ENCODE results near the gene ATP1B4.

The ATP1B4 gene

GRCh38 chrX:120406638-120407037 lies 44.7 kb downstream of the ATP1B4 start:
- Mint-ChIP-seq H3K27me3 (peaks cover 2% of the 10 kb centered on the region), H3K4me1 (no peaks in the 10 kb centered on the region), H3K4me3 (no peak overlapping the region), H3K27ac (no peak overlapping the region), H3K36me3 (peaks cover 10% of the 10 kb centered on the region), H3K9me3 (peaks cover 2% of the 10 kb centered on the region)
- ATAC-seq (ENCODE audit: low read depth) (no peak), DNase-seq (ENCODE audit: low spot score in 2 of 2) (no peak)

- Mint-ChIP-seq H3K36me3 (peaks cover 10% of the 10 kb centered on the region), H3K9me3 (peaks cover 2% of the 10 kb centered on the region), H3K4me1 (no peaks in the 10 kb centered on the region), H3K27me3 (peaks cover 2% of the 10 kb centered on the region), H3K27ac (no peak overlapping the region), H3K4me3 (no peak overlapping the region)
- DNase-seq (ENCODE audit: low spot score in 2 of 2) (no peak), ATAC-seq (ENCODE audit: low read depth) (no peak)
Measured at GRCh38 chrX:120408168-120408567, 46.3 kb downstream of the ATP1B4 start.

GRCh38 chrX:120419463-120419862 lies 57.6 kb downstream of the ATP1B4 start:
- H3K4me3 Mint-ChIP-seq: peak overlapping the region; percentile 66
- peaks cover 5% of the 10 kb centered on the region for H3K36me3 Mint-ChIP-seq
- H3K4me1 Mint-ChIP-seq: peaks cover 23% of the 10 kb centered on the region
- H3K9me3 Mint-ChIP-seq: peaks cover 1% of the 10 kb centered on the region
- DNase-seq (ENCODE audit: low spot score in 2 of 2): peak in 1 of 2 donors; percentile 12
- H3K27ac Mint-ChIP-seq: peak overlapping the region; percentile 75
- ATAC-seq (ENCODE audit: low read depth): peak; percentile 90
- no peaks in the 10 kb centered on the region for H3K27me3 Mint-ChIP-seq

- DNase-seq (ENCODE audit: low spot score in 2 of 2): no peak
- Mint-ChIP-seq H3K36me3 (peaks cover 4% of the 10 kb centered on the region), H3K9me3 (no peaks in the 10 kb centered on the region), H3K4me1 (peaks cover 19% of the 10 kb centered on the region), H3K4me3 (no peak overlapping the region), H3K27me3 (no peaks in the 10 kb centered on the region), H3K27ac (no peak overlapping the region)
- no peak for ATAC-seq (ENCODE audit: low read depth)
Measured at GRCh38 chrX:120426599-120426998, 64.7 kb downstream of the ATP1B4 start.

GRCh38 chrX:120428309-120428708 lies 66.4 kb downstream of the ATP1B4 start:
- no peak overlapping the region for H3K27ac Mint-ChIP-seq
- no peak for DNase-seq (ENCODE audit: low spot score in 2 of 2)

GRCh38 chrX:120429776-120430540 lies 68.1 kb downstream of the ATP1B4 start:
- no peak overlapping the region for H3K4me3 Mint-ChIP-seq
- no peak overlapping the region for H3K27ac Mint-ChIP-seq
- peaks cover 1% of the 10 kb centered on the region for H3K9me3 Mint-ChIP-seq
- no peaks in the 10 kb centered on the region for H3K27me3 Mint-ChIP-seq
- ATAC-seq (ENCODE audit: low read depth): no peak
- no peak for DNase-seq (ENCODE audit: low spot score in 2 of 2)
- H3K4me1 Mint-ChIP-seq: peaks cover 25% of the 10 kb centered on the region
- H3K36me3 Mint-ChIP-seq: peaks cover 15% of the 10 kb centered on the region

More at GRCh38 chrX:120428309-120428708, 66.4 kb downstream of the ATP1B4 start:
- ATAC-seq (ENCODE audit: low read depth): no peak
- Mint-ChIP-seq H3K9me3 (peaks cover 1% of the 10 kb centered on the region), H3K36me3 (peaks cover 17% of the 10 kb centered on the region), H3K4me3 (no peak overlapping the region), H3K27me3 (no peaks in the 10 kb centered on the region), H3K4me1 (peaks cover 31% of the 10 kb centered on the region)

Data from memory B cell (primary cell).